ENCODE data around the gene ACOX1.

Gene ACOX1

DNA sequence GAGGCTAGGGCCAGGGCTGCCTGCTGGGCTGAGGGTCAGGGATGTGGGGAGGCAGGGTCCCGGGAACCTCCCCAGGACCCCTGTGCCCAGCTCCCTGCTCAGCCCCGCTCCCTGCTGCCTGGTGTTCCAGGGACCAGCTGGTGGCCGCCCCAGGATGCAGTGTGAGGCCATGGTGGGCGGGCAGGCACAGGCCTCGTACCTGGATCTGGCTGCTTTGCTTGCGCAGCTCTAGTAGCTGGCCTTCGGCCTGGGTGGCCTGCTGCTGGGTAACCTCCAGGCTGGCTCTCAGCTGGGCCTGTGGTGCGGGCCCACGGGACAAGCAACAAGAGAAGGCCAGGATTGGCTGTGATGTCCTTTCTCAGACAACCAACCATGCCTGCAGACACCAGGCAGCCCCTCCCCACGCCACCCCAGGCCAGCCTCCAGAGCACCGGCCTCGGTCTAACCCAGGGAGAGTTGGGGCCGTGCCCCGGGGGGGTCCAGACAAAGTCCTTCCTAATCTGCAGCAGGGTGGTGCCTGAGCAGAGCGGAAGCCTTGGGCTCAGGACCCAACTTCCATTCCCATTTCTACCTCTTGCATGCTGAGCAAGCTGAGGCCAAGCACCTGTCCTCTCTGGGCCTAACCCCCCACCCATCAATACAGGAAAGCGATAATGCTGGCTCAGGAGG is 86.3 kb downstream of the ACOX1 start:
- peak in 32 of 58 donors; percentile 18 to 75 (median 46) for DNase-seq

DNA sequence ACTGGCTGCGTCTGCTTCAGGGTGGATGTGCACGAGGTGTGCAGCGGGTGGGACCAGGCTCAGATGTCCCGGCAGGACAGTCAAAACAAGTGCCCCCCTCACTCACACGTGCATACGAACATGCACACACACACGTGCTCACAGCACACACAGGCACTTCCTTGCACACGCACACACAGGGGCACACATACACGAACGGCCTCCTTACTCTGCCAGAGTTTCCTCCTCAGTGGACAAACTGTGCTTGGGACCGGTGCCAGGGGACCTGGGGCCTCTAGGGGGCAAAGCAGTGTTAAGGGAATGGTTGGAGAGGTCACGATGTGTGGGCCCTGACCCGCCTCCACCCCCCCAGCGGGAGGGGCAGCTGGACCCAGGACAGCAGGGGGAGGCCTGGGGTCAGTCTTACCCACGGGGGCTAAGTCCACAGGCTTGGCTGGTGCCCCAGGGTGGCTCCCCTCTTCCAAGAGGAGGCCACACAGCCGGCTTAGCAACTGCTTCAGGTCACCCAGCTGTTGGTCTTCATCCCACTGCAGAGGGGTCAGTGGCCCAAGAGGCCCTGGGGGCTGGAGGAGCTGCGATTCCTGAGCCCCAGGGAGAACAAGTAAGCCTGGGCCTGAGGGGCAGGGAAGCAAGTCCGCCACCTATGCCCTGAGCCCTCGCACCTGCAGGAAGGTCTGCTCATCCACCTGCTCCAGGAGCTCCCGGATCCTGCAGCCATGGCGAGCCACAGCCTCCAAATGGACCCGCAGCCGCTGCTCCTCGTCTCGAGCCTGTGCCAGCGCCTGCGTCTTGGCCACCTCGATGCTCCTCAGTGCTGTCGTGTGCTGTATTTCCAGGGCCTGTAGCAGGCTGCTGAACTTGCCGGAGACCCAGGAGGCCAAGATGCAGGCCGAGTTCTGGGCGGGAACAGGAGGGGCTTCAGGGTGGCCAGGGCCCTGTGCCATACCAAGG is 87.1 kb downstream of the ACOX1 start:
- DNase-seq, result no peak
